ENCODE data around the gene HIVEP1. TPM values are rescaled to one million over a fixed set of nuclear protein-coding genes. Genes with fewer than 3 reads are reported as not detected.

Gene HIVEP1
- total RNA-seq, 1 donor from 2014 or later = 48.9 TPM

DNA sequence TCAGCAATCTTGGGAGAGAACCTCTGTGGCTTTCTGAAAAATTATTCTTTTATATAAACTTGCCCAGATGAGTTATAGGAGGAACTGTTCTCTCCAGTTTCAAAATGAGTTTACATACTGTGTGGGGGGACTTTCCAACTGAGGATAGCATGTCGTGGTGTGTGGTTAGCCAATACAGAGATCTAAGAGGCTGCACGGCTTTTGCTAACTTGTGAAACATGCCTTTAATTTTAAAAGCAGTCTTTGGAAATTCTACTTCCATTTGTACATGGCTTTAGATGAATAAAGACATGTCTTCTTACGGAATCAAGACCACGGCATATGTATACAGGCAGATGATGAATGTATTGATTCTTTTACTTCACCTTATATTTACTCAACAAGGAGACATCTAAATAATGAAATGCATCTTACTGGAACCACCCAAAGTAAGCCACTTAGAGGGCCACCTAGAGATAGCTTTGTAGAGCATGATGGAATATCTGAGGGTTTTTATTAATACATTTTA is 39.8 kb downstream of the HIVEP1 start:
- H3K9me3 Mint-ChIP-seq (ENCODE audit: unreplicated experiment) = no peaks in the 10 kb centered on the region
- H2AFZ ChIP-seq (ENCODE audit: low read depth, low read length) = no peak overlapping the region
- no peak overlapping the region for H3K9ac ChIP-seq (ENCODE audit: low read length)
- FAIRE-seq = no peak
- H3K27me3 Mint-ChIP-seq (ENCODE audit: low read depth, unreplicated experiment) = no peaks in the 10 kb centered on the region
- peaks cover 24% of the 10 kb centered on the region for H4K20me1 ChIP-seq (ENCODE audit: insufficient read depth, low read length)
- H3K4me1 ChIP-seq (ENCODE audit: insufficient read depth, low read length) = no peaks in the 10 kb centered on the region
- no peak overlapping the region for H3K4me3 Mint-ChIP-seq (ENCODE audit: unreplicated experiment)
- no peaks in the 10 kb centered on the region for H3K9me3 ChIP-seq (ENCODE audit: insufficient read depth, low read depth, low read length)
- H3K36me3 Mint-ChIP-seq (ENCODE audit: low read depth, unreplicated experiment) = peaks cover 9% of the 10 kb centered on the region
- H3K79me2 ChIP-seq (ENCODE audit: insufficient read depth, low read length) = peaks cover 82% of the 10 kb centered on the region
- H3K27me3 ChIP-seq (ENCODE audit: insufficient read depth, low read length) = no peaks in the 10 kb centered on the region
- H3K36me3 ChIP-seq (ENCODE audit: insufficient read depth, low read length) = no peaks in the 10 kb centered on the region
- H3K4me1 Mint-ChIP-seq (ENCODE audit: low read depth, unreplicated experiment) = peaks cover 16% of the 10 kb centered on the region
- DNase-seq (ENCODE audit: low read depth) = peak; percentile 59
- H3K27ac Mint-ChIP-seq (ENCODE audit: unreplicated experiment) = no peak overlapping the region
- no peak overlapping the region for H3K27ac ChIP-seq (ENCODE audit: low read depth, low read length)
- no peak for TF ChIP-seq EZH2 (IDR thresholded peaks at IDR 0.05; ENCODE audit: insufficient read depth, low read length)
- TF ChIP-seq, protein P1, sequence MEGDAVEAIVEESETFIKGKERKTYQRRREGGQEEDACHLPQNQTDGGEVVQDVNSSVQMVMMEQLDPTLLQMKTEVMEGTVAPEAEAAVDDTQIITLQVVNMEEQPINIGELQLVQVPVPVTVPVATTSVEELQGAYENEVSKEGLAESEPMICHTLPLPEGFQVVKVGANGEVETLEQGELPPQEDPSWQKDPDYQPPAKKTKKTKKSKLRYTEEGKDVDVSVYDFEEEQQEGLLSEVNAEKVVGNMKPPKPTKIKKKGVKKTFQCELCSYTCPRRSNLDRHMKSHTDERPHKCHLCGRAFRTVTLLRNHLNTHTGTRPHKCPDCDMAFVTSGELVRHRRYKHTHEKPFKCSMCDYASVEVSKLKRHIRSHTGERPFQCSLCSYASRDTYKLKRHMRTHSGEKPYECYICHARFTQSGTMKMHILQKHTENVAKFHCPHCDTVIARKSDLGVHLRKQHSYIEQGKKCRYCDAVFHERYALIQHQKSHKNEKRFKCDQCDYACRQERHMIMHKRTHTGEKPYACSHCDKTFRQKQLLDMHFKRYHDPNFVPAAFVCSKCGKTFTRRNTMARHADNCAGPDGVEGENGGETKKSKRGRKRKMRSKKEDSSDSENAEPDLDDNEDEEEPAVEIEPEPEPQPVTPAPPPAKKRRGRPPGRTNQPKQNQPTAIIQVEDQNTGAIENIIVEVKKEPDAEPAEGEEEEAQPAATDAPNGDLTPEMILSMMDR (IDR thresholded peaks at IDR 0.05; ENCODE audit: insufficient read depth, low read depth, low read length) = no peak
- H3K4me2 ChIP-seq (ENCODE audit: low read length) = no peak overlapping the region
- no peak overlapping the region for H3K4me3 ChIP-seq (ENCODE audit: insufficient read depth, low read depth, low read length)

DNA sequence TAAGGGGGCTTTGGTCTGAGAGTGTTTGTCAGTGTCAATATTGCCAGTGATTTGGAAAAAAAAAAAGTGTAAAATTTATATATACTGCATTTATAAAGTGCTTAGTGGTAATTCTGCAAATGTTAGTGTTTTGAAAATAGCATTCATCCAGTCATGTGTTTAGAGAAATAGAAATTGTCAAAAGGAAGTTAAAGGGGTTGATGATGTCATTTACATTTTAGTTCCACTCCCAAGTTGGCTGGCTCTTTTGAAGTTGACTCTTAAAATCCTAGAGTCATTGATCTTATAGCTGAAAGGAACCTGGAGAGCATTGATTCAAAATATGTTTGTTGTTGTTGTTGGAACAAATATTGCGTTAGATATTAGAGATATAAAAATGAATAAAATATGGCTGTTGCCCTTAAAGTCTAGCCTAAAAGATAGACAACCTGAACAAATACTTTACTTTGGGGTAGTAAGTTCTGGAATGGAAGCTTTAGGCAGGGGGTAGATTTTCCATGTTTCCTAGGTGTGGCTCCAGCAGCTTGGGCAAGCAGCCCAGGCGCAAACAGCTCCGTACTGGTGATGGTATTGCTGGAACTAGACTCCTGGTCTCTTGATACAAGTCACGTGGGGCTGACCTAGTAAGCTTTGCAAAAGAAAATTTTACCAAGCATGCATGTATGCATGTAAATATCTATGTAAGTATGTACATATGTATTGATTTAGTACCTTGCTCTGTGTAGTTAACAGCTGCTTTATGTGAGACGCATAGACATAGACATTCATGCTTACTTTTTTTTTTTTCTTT is 46.3 kb downstream of the HIVEP1 start:
- no peaks in the 10 kb centered on the region for H3K27me3 Mint-ChIP-seq (ENCODE audit: low read depth, unreplicated experiment)
- H3K4me1 Mint-ChIP-seq (ENCODE audit: low read depth, unreplicated experiment) = peaks cover 10% of the 10 kb centered on the region
- no peaks in the 10 kb centered on the region for H3K9me3 ChIP-seq (ENCODE audit: insufficient read depth, low read depth, low read length)
- DNase-seq (ENCODE audit: low read depth) = no peak
- H3K36me3 ChIP-seq (ENCODE audit: insufficient read depth, low read length) = no peaks in the 10 kb centered on the region
- no peak overlapping the region for H3K4me3 Mint-ChIP-seq (ENCODE audit: unreplicated experiment)
- H3K27me3 ChIP-seq (ENCODE audit: insufficient read depth, low read length) = no peaks in the 10 kb centered on the region
- H3K9me3 Mint-ChIP-seq (ENCODE audit: unreplicated experiment) = no peaks in the 10 kb centered on the region
- peaks cover 35% of the 10 kb centered on the region for H4K20me1 ChIP-seq (ENCODE audit: insufficient read depth, low read length)
- H3K4me1 ChIP-seq (ENCODE audit: insufficient read depth, low read length) = peaks cover 7% of the 10 kb centered on the region
- no peak for FAIRE-seq
- no peak overlapping the region for H3K4me2 ChIP-seq (ENCODE audit: low read length)
- no peak overlapping the region for H3K4me3 ChIP-seq (ENCODE audit: insufficient read depth, low read depth, low read length)
- peaks cover 75% of the 10 kb centered on the region for H3K79me2 ChIP-seq (ENCODE audit: insufficient read depth, low read length)
- no peak overlapping the region for H3K27ac ChIP-seq (ENCODE audit: low read depth, low read length)
- TF ChIP-seq EZH2 (IDR thresholded peaks at IDR 0.05; ENCODE audit: insufficient read depth, low read length) = no peak
- TF ChIP-seq, protein P1 (IDR thresholded peaks at IDR 0.05; ENCODE audit: insufficient read depth, low read depth, low read length) = no peak
- no peaks in the 10 kb centered on the region for H3K36me3 Mint-ChIP-seq (ENCODE audit: low read depth, unreplicated experiment)
- H2AFZ ChIP-seq (ENCODE audit: low read depth, low read length) = no peak overlapping the region
- no peak overlapping the region for H3K9ac ChIP-seq (ENCODE audit: low read length)
- no peak overlapping the region for H3K27ac Mint-ChIP-seq (ENCODE audit: unreplicated experiment)
